ENCODE results near the gene CDC42BPB.

The CDC42BPB gene

GRCh38 chr14:103073876-103074728, 16.8 kb upstream of the CDC42BPB start:
- in situ Hi-C loops (cut with HindIII; ENCODE audit: low sequenced_read_pairs): no loop called here

- in situ Hi-C loops (cut with HindIII; ENCODE audit: low sequenced_read_pairs): no loop called here
Measured at GRCh38 chr14:103073367-103073875, 16.1 kb upstream of the CDC42BPB start.

- in situ Hi-C loops (cut with HindIII; ENCODE audit: low sequenced_read_pairs): no loop called here
Measured at GRCh38 chr14:103072595-103073366, 15.4 kb upstream of the CDC42BPB start.

- in situ Hi-C loops (cut with HindIII; ENCODE audit: low sequenced_read_pairs): no loop called here
Measured at GRCh38 chr14:103071544-103072251, 14.3 kb upstream of the CDC42BPB start.

- in situ Hi-C loops (cut with HindIII; ENCODE audit: low sequenced_read_pairs): no loop called here
Measured at GRCh38 chr14:103070971-103071542, 13.7 kb upstream of the CDC42BPB start.

GRCh38 chr14:103070263-103070885, 13.0 kb upstream of the CDC42BPB start:
- in situ Hi-C loops (cut with HindIII; ENCODE audit: low sequenced_read_pairs): no loop called here

GRCh38 chr14:103068351-103069073, 11.2 kb upstream of the CDC42BPB start:
- in situ Hi-C loops (cut with HindIII; ENCODE audit: low sequenced_read_pairs): no loop called here

GRCh38 chr14:103067231-103067954, 10.0 kb upstream of the CDC42BPB start:
- in situ Hi-C loops (cut with HindIII; ENCODE audit: low sequenced_read_pairs): no loop called here

- in situ Hi-C loops (cut with HindIII; ENCODE audit: low sequenced_read_pairs): no loop called here
Measured at GRCh38 chr14:103066399-103066798, 9.1 kb upstream of the CDC42BPB start.

- in situ Hi-C loops (cut with HindIII; ENCODE audit: low sequenced_read_pairs): no loop called here
Measured at GRCh38 chr14:103065861-103066260, 8.5 kb upstream of the CDC42BPB start.

GRCh38 chr14:103064978-103065377, 7.6 kb upstream of the CDC42BPB start:
- in situ Hi-C loops (cut with HindIII; ENCODE audit: low sequenced_read_pairs): no loop called here

GRCh38 chr14:103064436-103064835, 7.1 kb upstream of the CDC42BPB start:
- in situ Hi-C loops (cut with HindIII; ENCODE audit: low sequenced_read_pairs): no loop called here

- in situ Hi-C loops (cut with HindIII; ENCODE audit: low sequenced_read_pairs): no loop called here
Measured at GRCh38 chr14:103061482-103061976, 4.2 kb upstream of the CDC42BPB start.

- in situ Hi-C loops (cut with HindIII; ENCODE audit: low sequenced_read_pairs): no loop called here
Measured at GRCh38 chr14:103059556-103059955, 2.2 kb upstream of the CDC42BPB start.

GRCh38 chr14:103058164-103059055, 1.1 kb upstream of the CDC42BPB start:
- in situ Hi-C loops (cut with HindIII; ENCODE audit: low sequenced_read_pairs): no loop called here

- in situ Hi-C loops (cut with HindIII; ENCODE audit: low sequenced_read_pairs): no loop called here
Measured at GRCh38 chr14:103057028-103057371, 349 bp downstream of the CDC42BPB start.

- in situ Hi-C loops (cut with HindIII; ENCODE audit: low sequenced_read_pairs): no loop called here
Measured at GRCh38 chr14:103056322-103057027, 874 bp downstream of the CDC42BPB start.
